Measurements from ENCODE around the gene LIN7B.

GRCh38 chr19:49165865-49166301 is 51.7 kb downstream of the LIN7B start:
- TF ChIP-seq CTCF (IDR thresholded peaks at IDR 0.05): no peak
- TF ChIP-seq EP300 (IDR thresholded peaks at IDR 0.05): no peak

Measured in tibial nerve (tissue), 4 donors.